ENCODE measurements around the gene LPP.

Gene LPP

GRCh38 chr3:188901126-188901525 lies 747.2 kb downstream of the LPP start:
- DNase-seq, result no peak

- DNase-seq, result no peak
These were observed 747.8 kb downstream of the LPP start for GRCh38 chr3:188901671-188902287.

GRCh38 chr3:188904670-188905069 lies 750.7 kb downstream of the LPP start:
- no peak for DNase-seq

GRCh38 chr3:188905547-188905946 lies 751.6 kb downstream of the LPP start:
- DNase-seq, result no peak

GRCh38 chr3:188906236-188906635 lies 752.3 kb downstream of the LPP start:
- peak in 46 of 56 donors; percentile 8 to 87 (median 44) for DNase-seq

- no peak for DNase-seq
These were observed 754.3 kb downstream of the LPP start for GRCh38 chr3:188908002-188908850.

GRCh38 chr3:188911026-188911850 lies 757.3 kb downstream of the LPP start:
- no peak for DNase-seq

GRCh38 chr3:188913084-188913483 lies 759.1 kb downstream of the LPP start:
- no peak for DNase-seq

GRCh38 chr3:188914552-188914951 lies 760.6 kb downstream of the LPP start:
- no peak for DNase-seq

GRCh38 chr3:188915127-188915526 lies 761.2 kb downstream of the LPP start:
- no peak for DNase-seq

- no peak for DNase-seq
These were observed 763.0 kb downstream of the LPP start for GRCh38 chr3:188916934-188917401.

GRCh38 chr3:188918093-188918492 lies 764.1 kb downstream of the LPP start:
- DNase-seq, result no peak

- DNase-seq, result no peak
These were observed 769.7 kb downstream of the LPP start for GRCh38 chr3:188923671-188924070.

- no peak for DNase-seq
These were observed 771.4 kb downstream of the LPP start for GRCh38 chr3:188925376-188925775.

GRCh38 chr3:188926111-188926510 lies 772.2 kb downstream of the LPP start:
- DNase-seq, result no peak

- DNase-seq, result no peak
These were observed 773.0 kb downstream of the LPP start for GRCh38 chr3:188926741-188927511.

GRCh38 chr3:188927971-188928370 lies 774.0 kb downstream of the LPP start:
- peak in 4 of 56 donors; percentile 8 to 11 (median 9) for DNase-seq

- peak in 1 of 56 donors; percentile 10 for DNase-seq
These were observed 775.2 kb downstream of the LPP start for GRCh38 chr3:188929137-188929536.

- DNase-seq, result no peak
These were observed 777.1 kb downstream of the LPP start for GRCh38 chr3:188931036-188931435.

GRCh38 chr3:188931531-188931930 lies 777.6 kb downstream of the LPP start:
- DNase-seq, result no peak

- DNase-seq, result no peak
These were observed 781.0 kb downstream of the LPP start for GRCh38 chr3:188934989-188935388.

Data from amygdala (tissue), 56 donors.